Measurements from ENCODE around the gene PTPRU. TPM values are rescaled to one million over a fixed set of nuclear protein-coding genes. Genes with fewer than 3 reads are reported as not detected.
A peak's percentile ranks its signal among the peaks of the same experiment; 100 is the strongest.

Gene PTPRU
- total RNA-seq, 1 experiment from 2014 or later: 45.5 TPM

DNA sequence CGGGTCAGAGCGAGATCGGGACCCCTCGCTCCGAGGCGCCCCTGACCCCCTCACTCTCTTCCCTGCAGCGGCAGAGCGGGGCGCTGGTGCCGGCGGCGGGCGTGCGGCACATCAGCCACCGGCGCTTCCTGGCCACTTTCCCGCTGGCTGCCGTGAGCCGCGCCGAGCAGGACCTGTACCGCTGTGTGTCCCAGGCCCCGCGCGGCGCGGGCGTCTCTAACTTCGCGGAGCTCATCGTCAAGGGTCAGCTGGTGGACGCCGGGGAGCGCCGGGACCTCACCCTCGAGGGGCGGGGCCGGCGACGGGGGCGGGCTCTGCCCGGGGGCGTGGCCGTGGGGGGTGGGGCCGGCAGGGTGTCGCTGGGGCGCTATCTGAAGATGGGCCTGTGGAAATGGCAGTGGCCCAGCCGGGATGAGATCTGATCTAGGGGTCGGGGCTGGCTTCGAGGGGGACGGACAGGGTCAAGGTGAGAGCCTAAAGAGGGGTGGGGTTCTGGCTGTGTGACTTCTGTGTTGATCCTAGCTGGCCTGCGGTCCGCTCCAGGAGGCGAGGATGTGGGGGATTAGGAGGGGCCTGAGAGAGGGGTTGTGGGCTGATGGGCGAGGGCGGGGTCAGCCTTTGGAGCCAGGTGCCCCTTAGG lies 23.6 kb downstream of the PTPRU start:
- no peak overlapping the region for H2AFZ ChIP-seq (ENCODE audit: low read length)
- no peak overlapping the region for H4K8ac ChIP-seq (replicated peaks; ENCODE audit: insufficient read length, low read depth, low read length)
- no peak overlapping the region for H3K9ac ChIP-seq (ENCODE audit: extremely low read depth, insufficient read length, low read length)
- no CpG with 5 or more reads among the region's 56 CpGs for WGBS (ENCODE audit: extremely low coverage, insufficient read length, low lambda C conversion rate)
- peak overlapping the region; percentile 64 for H3K4me2 ChIP-seq (ENCODE audit: insufficient read depth, insufficient read length, low read length)
- H2BK12ac ChIP-seq (ENCODE audit: insufficient read length, low read depth, low read length): no peak overlapping the region
- no peak overlapping the region for H3K27ac ChIP-seq (ENCODE audit: insufficient read length, low read depth, low read length)
- Mint-ChIP-seq H3K36me3 (ENCODE audit: insufficient read depth in 1 of 3, low read depth in 3 of 3) (peaks cover 7 to 19% (median 17%) of the 10 kb centered on the region in 3 experiments), H3K4me1 (peaks cover 44 to 47% of the 10 kb centered on the region in 2 experiments), H3K27me3 (ENCODE audit: low read depth) (peaks cover 22% of the 10 kb centered on the region), H3K27ac (peak overlapping the region in 1 of 3 experiments; percentile 86; a peak in 2 of 7 replicates), H3K9me3 (peaks cover 3% of the 10 kb centered on the region in 2 experiments; a peak in 4 of 5 replicates), H3K4me3 (peak overlapping the region; percentile 72 to 94)
- no peak overlapping the region for H2BK20ac ChIP-seq (ENCODE audit: low read depth, low read length, poor library complexity, severe bottlenecking)
- no peak overlapping the region for H2BK120ac ChIP-seq (ENCODE audit: low read depth, low read length, poor library complexity, severe bottlenecking)
- no peak overlapping the region for H3K18ac ChIP-seq (ENCODE audit: insufficient read length, low read depth, low read length)
- H3K23ac ChIP-seq (ENCODE audit: insufficient read length, low read depth, low read length): no peak overlapping the region
- H4K91ac ChIP-seq (ENCODE audit: insufficient read length, low read depth, low read length): no peak overlapping the region
- H3K23me2 ChIP-seq (ENCODE audit: insufficient read length, low read depth, low read length, poor library complexity, severe bottlenecking): peaks cover 12% of the 10 kb centered on the region
- TF ChIP-seq CTCF (conservative IDR thresholded peaks at IDR 0.05): no peak
- peaks cover 7% of the 10 kb centered on the region; the same call in 1 of the 2 replicates for H3K27me3 ChIP-seq (ENCODE audit: insufficient read depth, low read length)
- H3T11ph ChIP-seq (ENCODE audit: low read length): no peak overlapping the region
- H3K9me3 ChIP-seq (ENCODE audit: control insufficient read depth, low read depth, low read length): no peaks in the 10 kb centered on the region
- H4K20me1 ChIP-seq (ENCODE audit: control insufficient read depth, insufficient read depth, insufficient read length): no peaks in the 10 kb centered on the region
- H3K4me1 ChIP-seq (ENCODE audit: insufficient read depth, low read length): peaks cover 12% of the 10 kb centered on the region; the same call in 1 of the 2 replicates
- H2AK5ac ChIP-seq (ENCODE audit: insufficient read length, low read length): no peak overlapping the region
- H3K4ac ChIP-seq (ENCODE audit: low read depth, low read length): no peak overlapping the region
- H3K79me1 ChIP-seq (ENCODE audit: insufficient read depth, low read depth, low read length, poor library complexity, severe bottlenecking): no peaks in the 10 kb centered on the region
- no peak overlapping the region for H4K5ac ChIP-seq (ENCODE audit: insufficient read length, low read depth, low read length)
- peak; percentile 80 for DNase-seq
- H2BK5ac ChIP-seq (ENCODE audit: insufficient read length, low read length): no peak overlapping the region
- no peaks in the 10 kb centered on the region for H3K79me2 ChIP-seq (ENCODE audit: insufficient read depth, low read length)
- no peak overlapping the region; the same call in 1 of the 2 replicates for H2BK15ac ChIP-seq (ENCODE audit: low read depth, low read length)
- H3K14ac ChIP-seq (ENCODE audit: insufficient read depth, low read length): no peak overlapping the region
- no peak overlapping the region for H3K56ac ChIP-seq (ENCODE audit: insufficient read length, low read depth, low read length)

Measured in H9 (cell line).